Endothelial cell of umbilical vein (primary cell): Measurements from ENCODE around the gene CLSTN2. TPM values are rescaled to one million over a fixed set of nuclear protein-coding genes. Genes with fewer than 3 reads are reported as not detected.

ENCODE experiments used
- BruUV-seq: library from RNA; stranded (reverse); fragments of 400-500 nt; replicated peaks from 2 replicates; lab custom pipeline; 2021; lab: Mats Ljungman, UMichigan
- CTCF ChIA-PET: fragments of 300-600, 350-600 bp; sonication (Branson Sonifier 250); formaldehyde crosslinking; loops from one replicate; lab custom pipeline; 2021; ENCODE audit warnings: antibody characterized with exemption, inconsistent platforms; lab: Charles Lee
- POLR2A ChIA-PET: fragments of 300-600, 350-600 bp; sonication (Branson Sonifier 250); formaldehyde crosslinking; loops from one replicate; lab custom pipeline; 2021; ENCODE audit warnings: antibody characterized with exemption, inconsistent platforms; lab: Charles Lee
- DNase-seq: peaks from one replicate; pipeline ENCODE4 v3.0.0-alpha.2; 2011; ENCODE audit warnings: low read depth, low spot score
- FAIRE-seq: peaks from 2 replicates; lab custom pipeline; 2011; peaks lifted over from hg19 to GRCh38; lab: Jason Lieb, UNC
- H2AFZ ChIP-seq: 2 replicates; pipeline ENCODE4 v1.6.0; 2012; ENCODE audit warnings: low read depth, low read length, control low read depth, inconsistent platforms
- H3K27ac ChIP-seq: 2 replicates; pipeline ENCODE4 v1.5.1; 2011; ENCODE audit warnings: low read depth, mild to moderate bottlenecking, control low read depth, low read length, moderate library complexity; ENCODE audit not compliant: insufficient read depth
- H3K27me3 ChIP-seq, 2 experiments: 2 replicates each; pipeline versions ENCODE4 v1.6.0 to v1.6.1; 2011; ENCODE audit warnings: low read length in 2 of 2, mixed read lengths in 1 of 2; ENCODE audit not compliant: control insufficient read depth in 2 of 2, insufficient read depth in 2 of 2
- H3K36me3 ChIP-seq, 2 experiments: 2 replicates in 1 of 2; 3 replicates in 1 of 2; pipeline ENCODE4 v1.5.1; 2011; ENCODE audit warnings: low read length in 2 of 2, mild to moderate bottlenecking in 1 of 2, moderate library complexity in 1 of 2; ENCODE audit not compliant: control insufficient read depth in 2 of 2, insufficient read depth in 2 of 2; ENCODE audit errors: extremely low read depth in 1 of 2
- H3K4me1 ChIP-seq: 3 replicates; pipeline ENCODE4 v1.5.1; 2011; ENCODE audit warnings: mild to moderate bottlenecking, low read length; ENCODE audit not compliant: control insufficient read depth, insufficient read depth; ENCODE audit errors: extremely low read depth
- H3K4me2 ChIP-seq: 2 replicates; pipeline ENCODE4 v1.6.1; 2011; ENCODE audit warnings: low read length, control low read depth, mixed read lengths; ENCODE audit not compliant: insufficient read depth
- H3K4me3 ChIP-seq, 3 experiments: fragments of 200-600 bp in 1 of 3; sonication (generic), shearing (Covaris generic) in 1 of 3; replicated peaks in 1 of 3; 2 replicates each; pipeline ENCODE4 v1.5.1; 2011 to 2016; ENCODE audit warnings: control low read depth in 3 of 3, low read length in 3 of 3, mild to moderate bottlenecking in 2 of 3, inconsistent platforms in 1 of 3, low read depth in 1 of 3, moderate library complexity in 1 of 3; ENCODE audit not compliant: insufficient read depth in 1 of 3
- H3K79me2 ChIP-seq: 2 replicates; pipeline ENCODE4 v1.6.0; 2012; ENCODE audit warnings: low read length, inconsistent platforms; ENCODE audit not compliant: control insufficient read depth, insufficient read depth
- H3K9ac ChIP-seq: replicated peaks from 2 replicates; pipeline ENCODE3; 2011; ENCODE audit warnings: low read length, control low read depth; ENCODE audit not compliant: insufficient read depth; ENCODE audit errors: extremely low read depth
- H3K9me1 ChIP-seq: replicated peaks from 3 replicates; pipeline ENCODE4 v1.6.0; 2011; ENCODE audit warnings: mild to moderate bottlenecking, low read length; ENCODE audit not compliant: control insufficient read depth, insufficient read depth; ENCODE audit errors: extremely low read depth
- H3K9me3 ChIP-seq: replicated peaks from 2 replicates; pipeline ENCODE4 v1.5.1; 2012; ENCODE audit warnings: low read length, inconsistent platforms; ENCODE audit not compliant: control insufficient read depth, insufficient read depth
- H4K20me1 ChIP-seq: replicated peaks from 2 replicates; pipeline ENCODE3; 2011; ENCODE audit warnings: mild to moderate bottlenecking, low read length; ENCODE audit not compliant: control insufficient read depth, insufficient read depth; ENCODE audit errors: extremely low read depth
- EZH2 ChIP-seq: IDR thresholded peaks from 2 replicates; pipeline ENCODE4 v1.6.1; 2012; ENCODE audit warnings: borderline replicate concordance, low read depth, mild to moderate bottlenecking, moderate library complexity, low read length, inconsistent platforms; ENCODE audit not compliant: severe bottlenecking
- FOS ChIP-seq: IDR thresholded peaks from 2 replicates; pipeline ENCODE4 v1.6.1; 2011; ENCODE audit warnings: mild to moderate bottlenecking, low read length, moderate library complexity, borderline replicate concordance; ENCODE audit not compliant: insufficient read depth
- GATA2 ChIP-seq: IDR thresholded peaks from 2 replicates; pipeline ENCODE4 v1.7.0; 2011; ENCODE audit warnings: low read depth, mild to moderate bottlenecking, moderate library complexity, mixed read lengths, low read length; ENCODE audit not compliant: insufficient read length, insufficient read depth
- JUN ChIP-seq: IDR thresholded peaks from 2 replicates; pipeline ENCODE4 v1.6.1; 2011; ENCODE audit warnings: borderline replicate concordance, low read depth; ENCODE audit not compliant: insufficient read length, insufficient read depth
- MAX ChIP-seq: IDR thresholded peaks from 2 replicates; pipeline ENCODE4 v1.6.1; 2011; ENCODE audit not compliant: insufficient read depth, insufficient read length
- MYC ChIP-seq: IDR thresholded peaks from one replicate; pipeline ENCODE4 v1.6.1; 2011; ENCODE audit warnings: mild to moderate bottlenecking, low read depth, low read length
- POLR2A ChIP-seq: IDR thresholded peaks from 2 replicates; pipeline ENCODE4 v1.6.1; 2012; ENCODE audit warnings: low read depth, mild to moderate bottlenecking, control low read depth, low read length
- POLR2AphosphoS5 ChIP-seq: IDR thresholded peaks from 2 replicates; pipeline ENCODE4 v1.6.1; 2012; ENCODE audit warnings: low read depth, mild to moderate bottlenecking, control low read depth, low read length, moderate library complexity; ENCODE audit not compliant: insufficient read depth
- dilution Hi-C: fragments of 300-500 bp; cut with MboI; formaldehyde crosslinking; loops from one replicate; pipeline ENCODE4 v1.15.0; 2019; ENCODE audit warnings: low sequenced_read_pairs; ENCODE audit not compliant: extremely low pct_ligation_motif_present
- intact Hi-C: fragments of 100-400 bp; cut with micrococcal nuclease; formaldehyde crosslinking; loops from one replicate; pipeline ENCODE4 v1.10.0; 2022
- polyA plus RNA-seq, 4 experiments: library from polyadenylated mRNA; depleted of rRNA in 3 of 4; stranded (reverse) in 3 of 4; unstranded in 1 of 4; fragments of >200 nt; gene quantifications; 2 replicates each; pipeline versions ENCODE4 v1.2.1 to v1.2.3, GENCODE V29; 2011 to 2012; ENCODE audit warnings: missing spikeins in 1 of 4
- total RNA-seq: library from RNA; stranded (reverse); gene quantifications from 2 replicates; pipeline ENCODE4 v1.2.3, GENCODE V29; 2021
- TF ChIP-seq, protein P1 (sequence below), 2 donors: IDR thresholded peaks; 1 replicate in 1 of 2; 2 replicates in 1 of 2; pipeline ENCODE4 v1.5.1; 2011; ENCODE audit warnings: low read length in 2 of 2, mild to moderate bottlenecking in 2 of 2, moderate library complexity in 2 of 2, control low read depth in 1 of 2, inconsistent platforms in 1 of 2, low read depth in 1 of 2; ENCODE audit not compliant: insufficient read depth in 1 of 2; ENCODE audit errors: extremely low read depth in 1 of 2

The CLSTN2 gene
- total and polyA plus RNA-seq, 2 donors (not counting 3 experiments of a cell fraction or from before 2014, with no cell fraction given): 0.26 to 0.38 TPM

DNA sequence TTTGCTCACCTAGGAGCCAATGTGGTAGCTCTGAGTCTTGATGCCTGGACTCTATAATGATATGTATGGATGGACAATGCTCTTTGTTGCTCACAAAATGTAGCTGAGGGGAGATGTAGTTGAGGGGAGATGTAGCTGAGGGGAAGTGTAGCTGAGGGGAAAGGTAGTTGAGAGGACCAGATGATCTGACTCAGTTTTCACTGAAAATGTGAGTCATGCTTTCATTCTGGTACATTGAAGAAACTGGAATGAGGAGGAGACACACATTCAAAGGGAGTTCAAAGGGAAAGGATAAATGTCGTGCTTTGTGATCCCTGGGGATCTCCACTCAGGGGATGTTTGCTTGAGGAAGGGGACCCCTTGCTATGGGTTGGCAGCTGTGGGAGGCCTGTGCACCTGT is 440.0 kb downstream of the CLSTN2 start:
- no peaks in the 10 kb centered on the region for H3K9me1 ChIP-seq
- ChIA-PET POLR2A (no interaction called here), CTCF (no interaction called here)
- no TSS peak for BruUV-seq
- H3K79me2 ChIP-seq: no peaks in the 10 kb centered on the region
- H3K9me3 ChIP-seq: no peaks in the 10 kb centered on the region
- no peak for FAIRE-seq
- no peak for DNase-seq
- no peak overlapping the region for H3K4me3 ChIP-seq
- H4K20me1 ChIP-seq: no peaks in the 10 kb centered on the region
- dilution Hi-C loops: no loop called here
- no peak overlapping the region for H3K4me2 ChIP-seq
- no peaks in the 10 kb centered on the region for H3K4me1 ChIP-seq
- intact Hi-C loops: no loop called here
- no peak overlapping the region for H3K9ac ChIP-seq
- H3K36me3 ChIP-seq: no peaks in the 10 kb centered on the region
- TF ChIP-seq MYC (no peak), EZH2 (no peak)
- TF ChIP-seq, protein P1, sequence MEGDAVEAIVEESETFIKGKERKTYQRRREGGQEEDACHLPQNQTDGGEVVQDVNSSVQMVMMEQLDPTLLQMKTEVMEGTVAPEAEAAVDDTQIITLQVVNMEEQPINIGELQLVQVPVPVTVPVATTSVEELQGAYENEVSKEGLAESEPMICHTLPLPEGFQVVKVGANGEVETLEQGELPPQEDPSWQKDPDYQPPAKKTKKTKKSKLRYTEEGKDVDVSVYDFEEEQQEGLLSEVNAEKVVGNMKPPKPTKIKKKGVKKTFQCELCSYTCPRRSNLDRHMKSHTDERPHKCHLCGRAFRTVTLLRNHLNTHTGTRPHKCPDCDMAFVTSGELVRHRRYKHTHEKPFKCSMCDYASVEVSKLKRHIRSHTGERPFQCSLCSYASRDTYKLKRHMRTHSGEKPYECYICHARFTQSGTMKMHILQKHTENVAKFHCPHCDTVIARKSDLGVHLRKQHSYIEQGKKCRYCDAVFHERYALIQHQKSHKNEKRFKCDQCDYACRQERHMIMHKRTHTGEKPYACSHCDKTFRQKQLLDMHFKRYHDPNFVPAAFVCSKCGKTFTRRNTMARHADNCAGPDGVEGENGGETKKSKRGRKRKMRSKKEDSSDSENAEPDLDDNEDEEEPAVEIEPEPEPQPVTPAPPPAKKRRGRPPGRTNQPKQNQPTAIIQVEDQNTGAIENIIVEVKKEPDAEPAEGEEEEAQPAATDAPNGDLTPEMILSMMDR (IDR thresholded peaks at IDR 0.05; ENCODE audit: extremely low read depth in 1 of 2, insufficient read depth in 1 of 2, low read depth in 1 of 2, low read length in 2 of 2): no peak
- H3K27ac ChIP-seq: no peak overlapping the region
- no peak overlapping the region for H2AFZ ChIP-seq
- no peaks in the 10 kb centered on the region for H3K27me3 ChIP-seq

DNA sequence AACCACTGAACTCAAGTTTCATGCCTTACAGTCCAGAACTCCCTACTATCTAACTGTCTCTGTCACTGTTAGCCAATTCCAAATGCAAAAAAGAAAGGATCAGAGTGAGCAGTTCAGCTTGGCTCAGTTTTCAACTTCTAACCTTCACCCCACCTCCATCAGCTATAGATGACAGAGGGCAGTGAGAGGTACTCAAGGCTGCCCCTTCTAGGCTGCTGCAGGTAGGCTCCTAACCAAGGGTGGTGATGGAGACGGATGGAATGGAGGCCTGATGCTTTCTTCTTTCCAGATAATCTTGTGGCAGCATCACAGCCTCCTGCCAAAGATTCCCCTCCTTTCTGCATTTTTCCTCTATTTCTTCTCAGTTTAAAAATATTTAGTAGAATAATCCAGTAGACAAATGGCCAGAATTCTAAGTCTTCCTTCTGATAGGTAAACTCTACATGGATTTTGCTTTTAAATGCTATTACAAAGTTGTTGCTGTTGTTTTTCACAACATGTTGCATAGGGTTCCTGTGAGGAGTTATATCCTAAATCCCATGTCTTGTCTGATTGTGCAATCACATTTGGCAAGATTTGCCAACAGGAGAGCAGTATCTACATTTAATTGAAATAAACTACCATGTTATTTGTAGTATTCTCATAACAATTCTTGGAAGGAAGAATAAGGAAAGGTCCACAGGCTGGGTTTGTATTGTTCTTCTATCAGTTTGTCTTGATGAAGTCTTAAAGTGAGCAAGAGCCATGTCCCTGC is 441.3 kb downstream of the CLSTN2 start:
- no peaks in the 10 kb centered on the region for H3K27me3 ChIP-seq
- no peak overlapping the region for H3K4me3 ChIP-seq
- ChIA-PET CTCF (no interaction called here), POLR2A (no interaction called here)
- FAIRE-seq (no peak), DNase-seq (no peak)
- TF ChIP-seq JUN (no peak), GATA2 (no peak), FOS (no peak), MAX (no peak), POLR2A (no peak), EZH2 (no peak), POLR2AphosphoS5 (no peak), MYC (no peak)
- TF ChIP-seq, protein P1 (IDR thresholded peaks at IDR 0.05; ENCODE audit: extremely low read depth in 1 of 2, insufficient read depth in 1 of 2, low read depth in 1 of 2, low read length in 2 of 2): no peak
- H3K9me3 ChIP-seq: no peaks in the 10 kb centered on the region
- no peak overlapping the region for H2AFZ ChIP-seq
- no peaks in the 10 kb centered on the region for H3K4me1 ChIP-seq
- intact Hi-C loops: no loop called here
- no peaks in the 10 kb centered on the region for H3K79me2 ChIP-seq
- no peaks in the 10 kb centered on the region for H3K36me3 ChIP-seq
- no TSS peak for BruUV-seq
- H3K4me2 ChIP-seq: no peak overlapping the region
- no peak overlapping the region for H3K27ac ChIP-seq
- no peaks in the 10 kb centered on the region for H4K20me1 ChIP-seq
- dilution Hi-C loops: no loop called here
- H3K9ac ChIP-seq: no peak overlapping the region
- H3K9me1 ChIP-seq: no peaks in the 10 kb centered on the region
